Measurements from ENCODE around the gene LRRC3C.
A peak's percentile ranks its signal among the peaks of the same experiment; 100 is the strongest.
"Not testable (repeated sequence)": the region's sequence is repeated elsewhere in the genome, so short reads cannot be mapped to it uniquely, and the experiment has no call there.

LRRC3C gene

GRCh38 chr17:39946551-39947330 is 19.2 kb downstream of the LRRC3C start:
- DNase-seq (ENCODE audit: low read depth in 2 of 2) = no peak

GRCh38 chr17:39948489-39948828 is 20.9 kb downstream of the LRRC3C start:
- not testable (repeated sequence) for DNase-seq (ENCODE audit: low read depth in 2 of 2)

- DNase-seq (ENCODE audit: low read depth in 2 of 2) = no peak
These were observed 21.5 kb downstream of the LRRC3C start for GRCh38 chr17:39949028-39949427.

- no peak for DNase-seq (ENCODE audit: low read depth in 2 of 2)
These were observed 23.4 kb downstream of the LRRC3C start for GRCh38 chr17:39950871-39951348.

DNA sequence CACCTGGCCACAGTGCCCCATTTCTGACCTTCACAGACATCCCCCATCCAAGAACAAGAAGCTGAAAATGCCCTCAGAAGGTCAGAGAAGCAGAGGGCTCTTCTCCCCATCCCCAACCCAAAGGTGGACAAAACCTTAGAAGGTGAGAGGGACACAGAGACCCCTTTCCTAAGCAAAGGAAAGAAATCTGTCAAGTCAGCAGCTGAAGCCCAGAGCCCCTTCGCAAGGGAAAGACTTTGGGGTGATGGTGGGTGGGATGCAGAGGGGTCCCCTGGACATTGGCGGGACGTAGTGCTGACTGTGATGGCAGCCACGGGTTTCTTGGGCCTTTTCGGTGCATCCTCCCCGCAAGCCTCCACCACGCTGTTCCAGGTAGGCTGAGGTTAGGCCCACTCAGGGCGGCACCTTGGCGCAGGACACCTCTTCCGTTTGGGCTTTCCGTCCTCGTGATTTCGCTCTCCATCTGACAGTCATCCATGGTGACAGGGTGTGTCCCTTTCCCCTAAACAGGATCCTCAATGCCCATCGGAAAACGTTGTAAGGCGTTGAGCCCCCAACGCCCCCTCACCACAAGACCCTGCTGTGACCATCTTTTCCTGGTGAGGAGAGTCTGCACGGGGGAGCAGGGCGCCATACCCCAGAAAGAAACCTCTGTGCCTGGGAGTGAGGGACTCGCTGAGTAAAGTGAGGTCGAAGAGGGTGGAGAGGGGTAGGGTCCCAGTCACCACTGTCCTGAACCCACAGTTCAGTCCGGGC is 24.6 kb downstream of the LRRC3C start:
- DNase-seq (ENCODE audit: low read depth in 2 of 2) = no peak

- peak; percentile 94 for DNase-seq (ENCODE audit: low read depth in 2 of 2)
These were observed 25.3 kb downstream of the LRRC3C start for GRCh38 chr17:39952680-39953470.

GRCh38 chr17:39953471-39953888 is 25.9 kb downstream of the LRRC3C start:
- DNase-seq (ENCODE audit: low read depth in 2 of 2) = no peak

DNA sequence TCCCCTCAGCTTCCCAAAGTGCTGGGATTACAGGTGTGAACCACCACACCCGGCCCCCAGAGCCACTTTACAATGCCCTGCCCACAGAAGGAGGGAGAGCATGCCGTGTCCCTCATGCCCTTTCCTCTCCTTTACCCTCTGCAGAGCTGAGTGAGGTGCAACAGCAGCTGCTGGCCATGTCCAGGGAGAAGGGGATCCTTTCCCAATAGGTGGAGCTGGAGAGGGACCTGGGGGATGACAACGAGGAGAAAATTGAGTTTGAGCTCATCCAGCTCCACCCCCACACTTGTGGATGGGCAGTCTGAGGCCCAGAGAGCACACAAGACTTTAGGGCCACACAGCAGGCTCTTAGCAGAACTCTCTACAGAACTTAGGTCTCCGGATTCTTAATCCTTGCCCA is 27.3 kb downstream of the LRRC3C start:
- no peak for DNase-seq (ENCODE audit: low read depth in 2 of 2)

GRCh38 chr17:39955726-39956225 is 28.2 kb downstream of the LRRC3C start:
- no peak for DNase-seq (ENCODE audit: low read depth in 2 of 2)

DNA sequence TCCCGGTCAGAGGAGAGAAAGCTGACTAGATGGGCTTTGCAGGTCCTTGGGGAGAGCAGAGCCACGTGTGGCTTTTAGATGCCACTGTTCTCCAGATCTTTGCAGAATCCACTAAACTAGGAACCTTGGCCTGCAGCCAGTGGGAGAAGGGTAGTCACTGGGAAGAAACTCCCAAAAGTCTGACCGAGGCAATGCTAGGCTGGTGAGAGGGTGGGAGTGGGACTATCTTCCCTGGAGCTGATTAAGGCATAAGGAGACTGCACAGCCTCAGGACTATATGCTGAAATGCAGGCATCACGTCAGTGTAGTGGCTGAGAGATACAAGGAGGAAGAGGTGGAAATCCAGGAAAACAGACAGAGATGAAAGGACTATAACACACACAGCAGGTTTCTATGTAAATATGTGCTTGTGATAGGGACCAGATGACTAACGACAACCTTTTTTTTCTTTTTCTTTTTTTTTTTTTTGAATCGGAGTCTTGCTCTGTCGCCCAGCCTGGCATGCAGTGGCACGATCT is 33.1 kb downstream of the LRRC3C start:
- DNase-seq (ENCODE audit: low read depth in 2 of 2) = no peak

GRCh38 chr17:39962642-39963220 is 35.2 kb downstream of the LRRC3C start, which contains the start of gene GSDMA:
TSS of gene GSDMA (plus strand) at chr17:39963004. CDS start at chr17:39965688, 2,684 bp downstream.
- DNase-seq (ENCODE audit: low read depth in 2 of 2) = no peak

DNA sequence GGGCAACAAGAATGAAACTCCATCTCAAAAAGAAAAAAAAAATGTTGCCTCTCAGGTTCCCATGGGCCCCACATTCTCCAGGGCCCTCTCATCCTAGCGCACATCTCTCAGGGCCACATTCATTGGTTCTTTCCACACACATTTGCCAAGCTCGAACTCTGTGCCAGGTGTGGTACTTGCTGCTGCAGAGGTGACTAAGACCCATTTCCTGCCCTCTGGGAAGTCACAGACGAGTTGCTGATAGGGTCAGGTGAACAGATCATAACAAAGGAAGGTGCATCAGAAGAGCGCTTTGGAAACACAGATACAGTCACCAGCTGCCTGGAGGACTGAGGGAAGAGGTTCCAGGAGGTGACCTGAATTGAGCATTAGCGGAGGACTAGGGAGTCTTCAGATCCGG is 36.3 kb downstream of the LRRC3C start:
- DNase-seq (ENCODE audit: low read depth in 2 of 2) = no peak

DNA sequence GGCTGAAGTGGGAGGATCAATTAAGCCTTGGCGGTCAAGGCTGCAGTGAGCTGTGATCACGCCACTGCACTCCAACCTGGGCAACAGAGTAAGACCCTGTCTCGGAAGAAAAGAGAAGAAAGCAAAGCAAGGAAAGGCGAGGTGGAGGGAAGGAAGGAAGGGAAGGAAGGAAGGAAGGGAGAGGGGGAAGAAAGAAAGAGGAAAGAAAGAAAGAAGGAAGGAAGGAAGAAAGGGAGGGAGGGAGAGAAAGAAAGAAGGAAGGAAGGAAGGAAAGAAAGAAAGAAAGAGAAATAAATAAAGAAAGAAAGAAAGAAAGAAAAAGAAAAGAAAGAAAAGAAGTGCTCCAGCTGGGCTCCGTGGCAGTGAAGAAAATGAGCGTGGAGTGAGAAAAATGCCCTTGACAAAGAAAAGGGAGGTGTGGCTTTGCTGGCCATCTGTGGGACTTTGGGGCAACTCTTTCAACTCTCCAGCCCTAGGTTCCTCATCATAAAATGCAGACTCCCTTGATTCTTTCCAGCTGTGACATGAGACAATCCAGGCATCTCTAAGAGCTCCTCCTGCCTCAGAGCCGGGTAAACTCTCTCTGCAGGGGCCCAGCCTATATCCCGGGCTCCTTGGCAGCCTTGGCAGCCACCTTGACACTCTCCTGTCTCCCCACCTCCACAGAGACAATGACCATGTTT is 37.6 kb downstream of the LRRC3C start:
- no peak for DNase-seq (ENCODE audit: low read depth in 2 of 2)

GRCh38 chr17:39966771-39967170 is 39.2 kb downstream of the LRRC3C start:
- no peak for DNase-seq (ENCODE audit: low read depth in 2 of 2)

- DNase-seq (ENCODE audit: low read depth in 2 of 2) = no peak
These were observed 41.2 kb downstream of the LRRC3C start for GRCh38 chr17:39968761-39969160.

- no peak for DNase-seq (ENCODE audit: low read depth in 2 of 2)
These were observed 41.8 kb downstream of the LRRC3C start for GRCh38 chr17:39969375-39969774.

DNA sequence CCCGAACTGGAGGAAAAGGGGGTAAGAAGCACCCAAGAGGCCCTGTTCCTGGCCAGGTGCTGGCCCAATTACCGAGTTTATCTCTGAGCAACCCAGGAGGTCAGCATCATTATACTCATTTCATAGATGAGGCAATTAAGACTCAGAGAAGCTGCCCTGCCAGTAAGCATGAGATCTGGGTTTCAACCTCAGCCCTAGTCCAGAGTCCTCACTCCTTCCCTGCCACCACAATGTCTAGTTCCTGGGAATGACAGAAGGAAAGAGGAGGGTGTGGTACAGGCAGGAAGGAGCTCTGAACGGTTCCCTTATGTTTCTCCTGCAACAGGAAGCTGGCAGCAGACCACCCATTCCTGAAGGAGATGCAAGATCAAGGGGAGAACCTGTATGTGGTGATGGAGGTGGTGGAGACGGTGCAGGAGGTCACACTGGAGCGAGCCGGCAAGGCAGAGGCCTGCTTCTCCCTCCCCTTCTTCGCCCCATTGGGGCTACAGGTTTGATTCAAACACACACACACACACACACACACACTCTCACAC is 42.7 kb downstream of the LRRC3C start:
- no peak for DNase-seq (ENCODE audit: low read depth in 2 of 2)

DNA sequence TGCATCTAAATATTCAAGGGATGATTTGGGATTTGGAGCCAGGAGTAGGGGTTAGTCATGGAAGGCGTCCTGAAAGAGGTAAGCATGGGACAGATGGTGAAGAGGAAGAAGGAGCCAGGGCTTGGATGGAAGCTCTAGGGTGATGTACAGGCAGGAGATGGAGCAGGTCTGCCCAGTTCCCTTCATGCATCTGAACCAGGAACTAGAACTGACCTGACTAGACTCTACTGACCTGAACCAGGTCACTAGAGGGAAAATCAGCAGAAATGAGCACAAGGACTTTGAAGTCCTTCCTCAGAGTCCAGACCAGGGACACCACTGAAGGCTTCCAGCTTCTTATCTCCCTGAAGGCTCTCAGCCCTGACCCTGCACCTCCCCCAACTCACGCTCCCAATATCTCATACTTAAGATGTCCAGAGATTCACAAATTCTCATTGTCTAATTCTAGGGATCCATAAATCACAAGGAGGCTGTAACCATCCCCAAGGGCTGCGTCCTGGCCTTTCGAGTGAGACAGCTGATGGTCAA is 43.6 kb downstream of the LRRC3C start:
- no peak for DNase-seq (ENCODE audit: low read depth in 2 of 2)

- no peak for DNase-seq (ENCODE audit: low read depth in 2 of 2)
These were observed 44.7 kb downstream of the LRRC3C start for GRCh38 chr17:39972271-39972670.

DNA sequence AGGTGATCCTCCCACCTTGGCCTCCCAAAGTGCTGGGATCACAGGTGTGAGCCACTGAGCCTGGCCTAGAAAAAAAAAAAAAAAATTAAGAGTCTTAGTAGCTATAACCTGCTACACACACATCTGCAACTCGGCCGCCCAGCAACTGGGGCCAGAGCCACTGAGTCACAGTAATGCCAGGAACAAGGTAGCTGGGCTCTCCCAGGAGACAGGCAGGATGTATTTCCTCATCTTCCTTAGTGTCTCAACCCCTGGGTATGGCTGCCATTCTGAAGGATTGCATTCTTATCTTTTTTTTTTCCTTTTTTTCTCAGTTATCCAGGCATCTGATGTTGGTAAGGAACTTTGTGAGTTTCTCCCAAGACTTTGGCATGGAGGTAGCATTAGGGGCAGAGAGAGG is 46.0 kb downstream of the LRRC3C start:
- no peak for DNase-seq (ENCODE audit: low read depth in 2 of 2)
